ENCODE data around the gene KRT13.

DNA sequence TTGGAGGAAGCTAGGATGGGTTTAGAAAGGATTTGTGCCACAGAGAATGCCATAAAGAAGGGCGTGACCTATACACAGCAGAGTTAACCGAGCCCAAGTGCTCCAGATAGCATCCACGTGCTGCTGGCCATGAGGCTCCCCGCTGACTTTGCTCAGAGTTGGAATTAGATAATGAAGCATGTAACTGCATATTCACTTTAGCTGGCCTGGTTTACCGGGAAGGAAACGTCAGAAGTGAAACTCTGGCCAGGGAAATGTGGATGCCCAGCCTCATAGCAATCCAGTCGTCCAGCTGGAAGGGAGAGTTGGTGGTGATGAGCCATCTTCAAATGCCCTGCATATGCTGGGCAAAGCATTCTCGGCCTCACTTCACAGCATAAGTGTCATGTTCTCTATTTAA is 30.5 kb downstream of the KRT13 start:
- TF ChIP-seq CTCF (conservative IDR thresholded peaks at IDR 0.05; ENCODE audit: low read depth in 2 of 2) (no peak), EZH2phosphoT487 (IDR thresholded peaks at IDR 0.05; ENCODE audit: unreplicated experiment) (no peak), CREB1 (CRISPR knock-in tag; IDR thresholded peaks at IDR 0.05; ENCODE audit: low read depth) (no peak), JUNB (IDR thresholded peaks at IDR 0.05; ENCODE audit: unreplicated experiment) (no peak), EZH2 (IDR thresholded peaks at IDR 0.05; ENCODE audit: low read depth, unreplicated experiment) (no peak)
